HEK293T (cell line): ENCODE data around the gene SATB1.

Experiments used
- BHLHE40 ChIP-seq: fragments of 450-650 bp; IDR thresholded peaks from 2 replicates; pipeline ENCODE4 v1.6.1; 2016; ENCODE audit warnings: mild to moderate bottlenecking, moderate library complexity, borderline replicate concordance
- FOXK2 ChIP-seq: fragments of 450-650 bp; IDR thresholded peaks from 2 replicates; pipeline ENCODE4 v1.6.1; 2016; ENCODE audit warnings: mild to moderate bottlenecking
- FOXM1 ChIP-seq: fragments of 450-650 bp; IDR thresholded peaks from 2 replicates; pipeline ENCODE4 v1.6.1; 2017; ENCODE audit warnings: mild to moderate bottlenecking, borderline replicate concordance
- HDGF ChIP-seq: fragments of 450-650 bp; IDR thresholded peaks from 2 replicates; pipeline ENCODE4 v1.6.1; 2017; ENCODE audit warnings: antibody characterized with exemption, borderline replicate concordance
- PKNOX1 ChIP-seq: fragments of 450-650 bp; IDR thresholded peaks from 2 replicates; pipeline ENCODE4 v1.6.1; 2016

DNA sequence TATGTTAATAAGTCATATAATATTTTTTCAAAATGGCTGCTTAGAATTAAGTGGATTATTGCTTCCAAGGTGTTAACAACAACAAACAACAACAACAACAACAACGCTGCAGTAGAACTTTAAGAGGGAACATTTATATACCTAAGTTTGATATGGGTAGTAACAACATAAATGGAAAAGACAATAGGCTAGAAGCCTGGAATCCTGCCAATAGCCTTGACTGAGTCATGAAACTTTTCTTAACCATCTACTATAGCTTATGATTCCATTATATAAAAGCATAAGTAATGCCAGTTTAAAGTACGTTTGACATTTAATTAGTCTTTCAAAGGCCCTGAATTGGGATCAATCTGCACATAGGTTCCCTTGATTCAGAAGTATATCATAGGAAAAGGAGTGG lies 31.2 kb downstream of the SATB1 start:
- TF ChIP-seq FOXM1 (no peak), PKNOX1 (no peak), HDGF (no peak), BHLHE40 (no peak), FOXK2 (no peak)
